Globus pallidus (tissue), 1 donor: ENCODE data around the gene LRRC3C.
A peak's percentile ranks its signal among the peaks of the same experiment; 100 is the strongest.
"Not testable (repeated sequence)": the region's sequence is repeated elsewhere in the genome, so short reads cannot be mapped to it uniquely, and the experiment has no call there.

Source experiments
- DNase-seq: peaks from one replicate; pipeline ENCODE4 v3.0.0-alpha.2; 2015; ENCODE audit warnings: low spot score

LRRC3C gene

DNA sequence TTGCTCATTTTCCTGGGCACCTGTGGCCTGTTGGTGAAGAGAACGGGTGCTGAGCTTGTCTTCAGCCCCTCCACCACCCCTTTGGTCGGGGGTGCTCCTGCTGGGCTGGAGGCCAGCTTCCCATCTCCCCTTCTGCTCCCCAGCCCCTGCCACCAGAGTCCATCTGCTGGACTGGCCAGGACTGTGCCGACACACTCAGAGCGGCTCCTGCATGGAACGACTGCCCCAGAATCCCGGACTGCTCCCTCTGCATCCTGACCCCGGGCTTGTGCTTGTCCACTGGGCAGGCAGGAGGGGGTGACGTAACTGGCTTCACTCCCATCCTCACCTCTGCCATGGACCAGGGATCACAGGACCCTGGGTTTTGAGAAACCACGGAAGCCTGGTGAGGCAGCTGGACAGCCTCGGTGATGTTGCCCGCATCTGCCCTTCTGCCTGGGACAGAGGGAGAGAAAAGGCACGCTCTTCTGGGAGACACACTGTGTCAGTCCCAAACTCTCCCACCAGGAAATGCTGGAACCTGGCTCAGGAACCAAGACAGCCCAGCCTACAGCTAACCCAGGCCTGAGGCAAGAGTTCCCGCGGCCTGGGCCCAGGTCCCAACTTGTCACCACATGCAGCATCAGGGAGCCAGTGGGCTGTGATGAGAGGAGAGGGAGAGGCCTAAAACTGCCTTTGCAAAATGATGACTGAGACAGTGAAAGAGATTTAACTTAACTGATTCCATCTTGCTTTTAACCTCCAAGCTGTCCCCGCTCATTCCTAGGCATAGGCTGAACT, 19.2 kb downstream of the LRRC3C start:
- no peak for DNase-seq

DNA sequence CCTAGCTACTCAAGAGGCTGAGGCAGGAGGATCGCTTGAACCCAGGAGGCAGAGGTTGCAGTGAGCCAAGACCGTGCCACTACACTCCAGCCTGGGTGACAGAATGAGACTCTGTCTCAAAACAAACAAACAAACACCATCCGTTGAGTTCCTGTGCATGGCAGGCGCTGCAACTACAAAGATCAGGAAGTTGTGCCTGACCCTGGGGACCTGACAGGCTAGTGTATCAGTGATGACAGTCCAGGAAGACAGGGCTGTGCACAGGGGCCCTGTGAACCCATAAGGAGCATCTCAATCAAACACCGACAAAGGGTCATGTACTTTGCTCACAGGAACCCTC, 20.9 kb downstream of the LRRC3C start:
- DNase-seq = not testable (repeated sequence)

DNA sequence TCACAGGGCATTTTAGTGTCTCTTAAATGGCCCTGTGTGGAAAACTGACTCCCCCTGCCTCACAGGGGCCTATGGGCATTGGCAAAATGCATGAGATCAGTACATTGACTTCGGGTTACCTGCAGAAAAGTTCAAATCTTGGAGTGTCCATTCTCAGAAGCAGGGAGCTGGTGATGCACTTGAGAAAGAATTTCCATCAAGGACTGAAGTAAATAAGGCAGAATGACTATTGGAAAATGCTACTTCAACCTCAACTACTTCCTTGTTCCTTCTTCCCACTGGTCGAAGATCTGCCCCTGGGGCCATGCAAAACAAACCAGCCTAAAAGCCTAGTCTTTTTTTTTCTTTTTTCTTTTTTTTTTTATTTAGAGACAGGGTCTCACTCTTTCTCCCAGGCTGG, 21.5 kb downstream of the LRRC3C start:
- DNase-seq = no peak

DNA sequence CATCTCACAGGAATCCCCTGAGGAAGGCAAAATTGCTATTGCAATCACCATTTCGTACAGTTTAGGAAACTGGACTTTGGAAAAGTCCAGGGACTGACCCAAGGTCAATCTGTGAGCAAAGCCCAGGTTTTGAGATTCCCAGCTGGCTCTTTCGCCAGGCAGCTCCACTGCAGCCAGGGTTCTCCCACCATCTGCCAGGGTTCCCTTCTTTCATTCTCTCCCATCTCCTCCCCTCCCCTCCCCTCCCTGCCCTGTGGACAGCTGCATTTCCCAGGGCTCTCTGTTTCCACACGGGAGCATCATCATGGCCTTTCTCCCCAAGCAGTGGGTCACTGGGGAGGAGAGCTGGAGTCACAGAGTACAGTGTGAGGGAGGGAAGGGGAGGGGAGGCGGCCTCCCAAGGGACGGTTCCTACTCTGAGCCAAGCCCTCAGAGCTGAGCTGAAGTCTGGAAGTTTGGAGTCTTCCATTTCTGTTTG, 23.4 kb downstream of the LRRC3C start:
- no peak for DNase-seq

DNA sequence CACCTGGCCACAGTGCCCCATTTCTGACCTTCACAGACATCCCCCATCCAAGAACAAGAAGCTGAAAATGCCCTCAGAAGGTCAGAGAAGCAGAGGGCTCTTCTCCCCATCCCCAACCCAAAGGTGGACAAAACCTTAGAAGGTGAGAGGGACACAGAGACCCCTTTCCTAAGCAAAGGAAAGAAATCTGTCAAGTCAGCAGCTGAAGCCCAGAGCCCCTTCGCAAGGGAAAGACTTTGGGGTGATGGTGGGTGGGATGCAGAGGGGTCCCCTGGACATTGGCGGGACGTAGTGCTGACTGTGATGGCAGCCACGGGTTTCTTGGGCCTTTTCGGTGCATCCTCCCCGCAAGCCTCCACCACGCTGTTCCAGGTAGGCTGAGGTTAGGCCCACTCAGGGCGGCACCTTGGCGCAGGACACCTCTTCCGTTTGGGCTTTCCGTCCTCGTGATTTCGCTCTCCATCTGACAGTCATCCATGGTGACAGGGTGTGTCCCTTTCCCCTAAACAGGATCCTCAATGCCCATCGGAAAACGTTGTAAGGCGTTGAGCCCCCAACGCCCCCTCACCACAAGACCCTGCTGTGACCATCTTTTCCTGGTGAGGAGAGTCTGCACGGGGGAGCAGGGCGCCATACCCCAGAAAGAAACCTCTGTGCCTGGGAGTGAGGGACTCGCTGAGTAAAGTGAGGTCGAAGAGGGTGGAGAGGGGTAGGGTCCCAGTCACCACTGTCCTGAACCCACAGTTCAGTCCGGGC, 24.6 kb downstream of the LRRC3C start:
- DNase-seq = no peak

DNA sequence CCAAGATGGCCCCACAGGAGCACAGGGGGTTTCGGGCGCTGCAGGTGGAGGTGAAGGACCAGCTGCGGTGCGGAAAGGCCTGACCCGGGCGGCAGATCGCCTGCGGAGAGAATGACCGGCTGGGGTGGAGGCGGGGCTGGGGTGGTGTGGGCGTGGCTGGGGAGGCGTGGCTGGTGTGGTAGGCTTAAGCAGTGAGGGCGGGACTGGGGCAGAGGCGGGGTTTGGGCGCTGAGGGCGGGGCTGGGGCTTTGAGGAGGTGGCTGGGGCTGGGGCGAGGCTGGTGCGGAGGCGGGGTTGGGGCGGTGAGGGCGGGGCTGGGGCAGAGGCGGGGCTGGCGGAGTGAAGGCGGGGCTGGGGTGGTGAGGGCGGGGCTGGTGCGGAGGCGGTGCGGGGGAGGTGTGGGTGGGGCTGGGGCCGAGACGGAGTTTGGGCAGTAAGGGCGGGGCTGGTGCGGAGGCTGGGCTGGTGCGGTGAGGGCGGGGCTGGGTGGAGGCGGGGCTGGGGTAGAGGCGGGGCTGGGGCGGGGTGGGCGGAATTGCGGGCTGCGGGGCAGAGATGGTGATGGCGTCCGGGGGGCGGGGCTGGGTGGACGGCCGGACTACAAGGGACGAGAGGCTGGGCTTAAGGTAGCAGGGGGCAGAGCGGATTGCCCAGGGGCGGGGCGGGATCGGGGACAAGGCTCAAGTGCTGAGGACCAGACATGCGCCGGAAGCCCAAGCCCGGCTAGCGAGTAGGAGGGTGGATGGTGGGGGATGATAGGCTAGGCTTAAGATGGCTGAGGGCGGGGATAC, 25.3 kb downstream of the LRRC3C start:
- DNase-seq = peak; percentile 97

DNA sequence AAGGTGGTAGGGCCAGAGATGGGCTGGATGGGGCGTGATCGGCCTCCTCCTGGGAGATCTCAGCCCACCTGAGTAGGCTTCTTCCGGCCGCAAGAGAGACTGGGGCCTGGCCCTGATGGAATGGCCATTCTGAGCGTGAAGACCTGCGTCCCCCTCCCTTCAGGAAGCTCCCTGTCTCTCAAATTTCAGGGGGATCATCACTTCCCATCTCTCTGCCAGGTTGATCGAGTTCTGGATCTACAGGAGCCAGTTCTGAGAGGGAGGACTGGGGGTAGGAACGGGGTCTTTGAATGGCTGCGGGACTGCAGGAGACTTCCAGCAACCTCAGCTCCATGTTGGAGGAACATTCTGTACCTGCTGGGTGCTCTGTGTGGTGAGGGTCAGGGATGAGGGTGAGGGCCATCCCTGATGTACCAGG, 25.9 kb downstream of the LRRC3C start:
- DNase-seq = no peak

DNA sequence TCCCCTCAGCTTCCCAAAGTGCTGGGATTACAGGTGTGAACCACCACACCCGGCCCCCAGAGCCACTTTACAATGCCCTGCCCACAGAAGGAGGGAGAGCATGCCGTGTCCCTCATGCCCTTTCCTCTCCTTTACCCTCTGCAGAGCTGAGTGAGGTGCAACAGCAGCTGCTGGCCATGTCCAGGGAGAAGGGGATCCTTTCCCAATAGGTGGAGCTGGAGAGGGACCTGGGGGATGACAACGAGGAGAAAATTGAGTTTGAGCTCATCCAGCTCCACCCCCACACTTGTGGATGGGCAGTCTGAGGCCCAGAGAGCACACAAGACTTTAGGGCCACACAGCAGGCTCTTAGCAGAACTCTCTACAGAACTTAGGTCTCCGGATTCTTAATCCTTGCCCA, 27.3 kb downstream of the LRRC3C start:
- no peak for DNase-seq

DNA sequence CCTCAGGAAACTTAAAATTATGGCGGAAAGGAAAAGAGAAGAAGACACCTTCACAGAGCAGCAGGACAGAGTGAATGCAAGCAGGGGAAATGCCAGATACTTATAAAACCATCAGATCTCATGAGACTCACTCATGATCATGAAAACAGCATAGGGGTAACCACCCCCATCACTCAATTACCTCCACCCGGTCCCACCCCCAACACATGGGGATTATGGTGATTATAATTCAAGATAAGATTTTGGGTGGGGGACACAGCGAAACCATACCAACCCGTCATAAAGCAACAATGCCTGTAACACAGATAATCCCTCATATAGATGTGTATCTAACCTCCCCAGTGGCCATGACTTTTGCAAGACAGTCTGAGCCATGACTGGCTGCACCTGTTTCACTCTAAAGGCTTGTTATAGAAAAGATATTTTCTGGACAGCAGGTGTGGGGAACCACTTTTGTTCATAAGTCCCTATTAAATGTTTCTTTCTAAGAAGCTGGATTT, 28.2 kb downstream of the LRRC3C start:
- DNase-seq = no peak

DNA sequence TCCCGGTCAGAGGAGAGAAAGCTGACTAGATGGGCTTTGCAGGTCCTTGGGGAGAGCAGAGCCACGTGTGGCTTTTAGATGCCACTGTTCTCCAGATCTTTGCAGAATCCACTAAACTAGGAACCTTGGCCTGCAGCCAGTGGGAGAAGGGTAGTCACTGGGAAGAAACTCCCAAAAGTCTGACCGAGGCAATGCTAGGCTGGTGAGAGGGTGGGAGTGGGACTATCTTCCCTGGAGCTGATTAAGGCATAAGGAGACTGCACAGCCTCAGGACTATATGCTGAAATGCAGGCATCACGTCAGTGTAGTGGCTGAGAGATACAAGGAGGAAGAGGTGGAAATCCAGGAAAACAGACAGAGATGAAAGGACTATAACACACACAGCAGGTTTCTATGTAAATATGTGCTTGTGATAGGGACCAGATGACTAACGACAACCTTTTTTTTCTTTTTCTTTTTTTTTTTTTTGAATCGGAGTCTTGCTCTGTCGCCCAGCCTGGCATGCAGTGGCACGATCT, 33.1 kb downstream of the LRRC3C start:
- no peak for DNase-seq

DNA sequence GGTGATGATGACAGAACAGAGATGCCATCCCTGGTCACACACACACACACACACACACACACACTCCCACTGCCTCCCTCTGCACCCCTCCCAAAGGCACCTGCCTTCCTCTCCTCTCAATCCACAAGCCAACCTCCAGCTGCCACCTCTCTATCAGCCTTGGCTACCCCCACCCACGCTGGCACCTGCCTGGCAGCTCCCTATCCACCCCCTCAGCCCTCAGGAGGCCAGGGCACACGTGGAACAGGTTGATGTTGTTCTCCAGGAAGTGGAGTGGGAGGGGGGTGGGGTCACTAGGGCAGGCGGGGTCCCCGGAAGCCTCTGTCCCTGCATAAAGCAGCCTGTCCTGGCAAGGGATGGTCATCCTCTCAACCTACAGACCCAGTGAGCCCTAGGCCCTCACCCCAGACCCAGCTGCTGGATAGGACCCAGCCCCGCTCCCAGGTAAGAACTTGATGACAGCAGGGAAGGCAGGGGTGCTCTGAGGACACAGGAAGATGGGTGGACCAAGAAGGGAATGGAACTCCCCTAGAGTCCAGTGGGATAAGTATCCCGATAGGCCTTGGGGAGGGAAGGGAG, 35.2 kb downstream of the LRRC3C start, which contains the start of gene GSDMA:
GSDMA (plus strand) TSS at position 363 of the 579 bp plus-strand sequence. CDS start 2,684 bp downstream, outside the sequence.
- DNase-seq = no peak

DNA sequence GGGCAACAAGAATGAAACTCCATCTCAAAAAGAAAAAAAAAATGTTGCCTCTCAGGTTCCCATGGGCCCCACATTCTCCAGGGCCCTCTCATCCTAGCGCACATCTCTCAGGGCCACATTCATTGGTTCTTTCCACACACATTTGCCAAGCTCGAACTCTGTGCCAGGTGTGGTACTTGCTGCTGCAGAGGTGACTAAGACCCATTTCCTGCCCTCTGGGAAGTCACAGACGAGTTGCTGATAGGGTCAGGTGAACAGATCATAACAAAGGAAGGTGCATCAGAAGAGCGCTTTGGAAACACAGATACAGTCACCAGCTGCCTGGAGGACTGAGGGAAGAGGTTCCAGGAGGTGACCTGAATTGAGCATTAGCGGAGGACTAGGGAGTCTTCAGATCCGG, 36.3 kb downstream of the LRRC3C start:
- DNase-seq = no peak

DNA sequence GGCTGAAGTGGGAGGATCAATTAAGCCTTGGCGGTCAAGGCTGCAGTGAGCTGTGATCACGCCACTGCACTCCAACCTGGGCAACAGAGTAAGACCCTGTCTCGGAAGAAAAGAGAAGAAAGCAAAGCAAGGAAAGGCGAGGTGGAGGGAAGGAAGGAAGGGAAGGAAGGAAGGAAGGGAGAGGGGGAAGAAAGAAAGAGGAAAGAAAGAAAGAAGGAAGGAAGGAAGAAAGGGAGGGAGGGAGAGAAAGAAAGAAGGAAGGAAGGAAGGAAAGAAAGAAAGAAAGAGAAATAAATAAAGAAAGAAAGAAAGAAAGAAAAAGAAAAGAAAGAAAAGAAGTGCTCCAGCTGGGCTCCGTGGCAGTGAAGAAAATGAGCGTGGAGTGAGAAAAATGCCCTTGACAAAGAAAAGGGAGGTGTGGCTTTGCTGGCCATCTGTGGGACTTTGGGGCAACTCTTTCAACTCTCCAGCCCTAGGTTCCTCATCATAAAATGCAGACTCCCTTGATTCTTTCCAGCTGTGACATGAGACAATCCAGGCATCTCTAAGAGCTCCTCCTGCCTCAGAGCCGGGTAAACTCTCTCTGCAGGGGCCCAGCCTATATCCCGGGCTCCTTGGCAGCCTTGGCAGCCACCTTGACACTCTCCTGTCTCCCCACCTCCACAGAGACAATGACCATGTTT, 37.6 kb downstream of the LRRC3C start:
- no peak for DNase-seq

DNA sequence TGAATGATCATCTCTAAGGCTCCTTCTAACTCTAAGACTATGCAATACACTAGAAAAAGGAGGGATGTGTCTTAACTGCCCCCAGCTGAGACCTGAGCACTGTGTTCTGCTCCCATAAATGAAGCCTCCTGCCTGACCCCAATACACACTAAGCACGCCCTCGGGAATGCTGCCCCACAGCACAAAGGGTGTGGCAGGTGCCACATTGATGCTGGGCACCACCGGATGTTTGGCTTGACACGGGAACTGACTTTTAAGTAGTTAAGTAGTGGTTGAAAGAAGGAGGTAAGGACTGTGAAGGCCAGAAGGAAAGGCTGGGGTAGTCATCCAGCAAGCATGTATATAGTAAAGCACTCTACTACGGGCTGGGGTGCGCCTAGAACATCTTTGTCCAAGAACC, 39.2 kb downstream of the LRRC3C start:
- DNase-seq = no peak

DNA sequence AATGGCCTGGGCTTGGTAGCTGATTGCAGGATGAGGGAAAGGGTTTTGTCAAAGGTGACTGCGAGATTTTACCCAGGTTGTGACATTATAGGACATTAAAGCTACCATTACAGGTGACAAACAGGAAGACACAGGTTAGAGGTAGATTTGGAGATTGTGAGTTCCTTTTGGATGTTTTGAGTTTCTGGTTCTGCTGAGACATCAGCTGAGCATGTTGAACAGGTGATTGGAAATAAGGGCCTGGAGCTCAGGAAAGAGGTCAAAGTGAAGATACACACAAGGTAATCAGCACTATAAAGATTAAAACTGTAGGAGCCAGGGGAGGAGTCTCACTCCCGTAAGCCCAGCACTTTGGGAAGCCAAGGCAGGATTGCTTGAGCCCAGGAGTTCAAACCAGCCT, 41.2 kb downstream of the LRRC3C start:
- no peak for DNase-seq

DNA sequence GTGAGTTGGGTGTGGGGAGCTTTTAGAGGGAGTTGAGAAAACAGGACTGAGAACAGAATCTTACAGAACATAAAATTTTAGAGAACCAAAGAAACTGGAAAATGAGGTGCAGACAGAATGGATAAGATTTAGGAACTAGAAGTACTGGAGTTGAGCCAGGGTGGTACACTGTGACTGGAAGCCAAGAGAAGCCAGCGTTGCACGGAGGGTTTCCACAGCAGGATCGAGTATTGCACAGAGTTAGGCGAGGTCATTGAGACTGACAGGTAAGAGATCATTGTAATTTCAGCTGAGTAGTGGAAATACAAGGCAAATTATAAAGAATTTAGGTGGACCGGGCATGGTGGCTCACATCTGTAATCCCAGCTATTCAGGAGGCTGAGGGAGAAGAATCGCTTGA, 41.8 kb downstream of the LRRC3C start:
- no peak for DNase-seq

DNA sequence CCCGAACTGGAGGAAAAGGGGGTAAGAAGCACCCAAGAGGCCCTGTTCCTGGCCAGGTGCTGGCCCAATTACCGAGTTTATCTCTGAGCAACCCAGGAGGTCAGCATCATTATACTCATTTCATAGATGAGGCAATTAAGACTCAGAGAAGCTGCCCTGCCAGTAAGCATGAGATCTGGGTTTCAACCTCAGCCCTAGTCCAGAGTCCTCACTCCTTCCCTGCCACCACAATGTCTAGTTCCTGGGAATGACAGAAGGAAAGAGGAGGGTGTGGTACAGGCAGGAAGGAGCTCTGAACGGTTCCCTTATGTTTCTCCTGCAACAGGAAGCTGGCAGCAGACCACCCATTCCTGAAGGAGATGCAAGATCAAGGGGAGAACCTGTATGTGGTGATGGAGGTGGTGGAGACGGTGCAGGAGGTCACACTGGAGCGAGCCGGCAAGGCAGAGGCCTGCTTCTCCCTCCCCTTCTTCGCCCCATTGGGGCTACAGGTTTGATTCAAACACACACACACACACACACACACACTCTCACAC, 42.7 kb downstream of the LRRC3C start:
- no peak for DNase-seq

DNA sequence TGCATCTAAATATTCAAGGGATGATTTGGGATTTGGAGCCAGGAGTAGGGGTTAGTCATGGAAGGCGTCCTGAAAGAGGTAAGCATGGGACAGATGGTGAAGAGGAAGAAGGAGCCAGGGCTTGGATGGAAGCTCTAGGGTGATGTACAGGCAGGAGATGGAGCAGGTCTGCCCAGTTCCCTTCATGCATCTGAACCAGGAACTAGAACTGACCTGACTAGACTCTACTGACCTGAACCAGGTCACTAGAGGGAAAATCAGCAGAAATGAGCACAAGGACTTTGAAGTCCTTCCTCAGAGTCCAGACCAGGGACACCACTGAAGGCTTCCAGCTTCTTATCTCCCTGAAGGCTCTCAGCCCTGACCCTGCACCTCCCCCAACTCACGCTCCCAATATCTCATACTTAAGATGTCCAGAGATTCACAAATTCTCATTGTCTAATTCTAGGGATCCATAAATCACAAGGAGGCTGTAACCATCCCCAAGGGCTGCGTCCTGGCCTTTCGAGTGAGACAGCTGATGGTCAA, 43.6 kb downstream of the LRRC3C start:
- DNase-seq = no peak

DNA sequence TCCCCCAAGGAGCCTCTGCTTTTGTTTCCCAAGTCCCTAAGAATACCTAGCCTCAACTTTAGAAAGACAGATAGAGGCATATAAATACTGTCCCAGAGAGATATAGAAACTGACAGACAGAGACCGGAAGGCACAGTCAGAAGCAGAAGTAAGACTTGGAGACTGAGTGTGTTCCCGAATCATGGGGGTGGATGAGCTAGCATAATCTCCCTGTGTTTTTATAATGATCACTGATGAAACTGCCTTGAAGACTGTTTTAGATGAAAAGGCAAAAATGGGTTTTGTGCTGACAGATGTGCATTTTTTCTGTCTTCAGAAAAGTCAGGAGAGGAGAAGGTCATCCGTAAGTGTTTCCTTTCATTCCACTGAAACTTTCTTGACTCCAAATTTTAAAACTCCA, 44.7 kb downstream of the LRRC3C start:
- DNase-seq = no peak

DNA sequence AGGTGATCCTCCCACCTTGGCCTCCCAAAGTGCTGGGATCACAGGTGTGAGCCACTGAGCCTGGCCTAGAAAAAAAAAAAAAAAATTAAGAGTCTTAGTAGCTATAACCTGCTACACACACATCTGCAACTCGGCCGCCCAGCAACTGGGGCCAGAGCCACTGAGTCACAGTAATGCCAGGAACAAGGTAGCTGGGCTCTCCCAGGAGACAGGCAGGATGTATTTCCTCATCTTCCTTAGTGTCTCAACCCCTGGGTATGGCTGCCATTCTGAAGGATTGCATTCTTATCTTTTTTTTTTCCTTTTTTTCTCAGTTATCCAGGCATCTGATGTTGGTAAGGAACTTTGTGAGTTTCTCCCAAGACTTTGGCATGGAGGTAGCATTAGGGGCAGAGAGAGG, 46.0 kb downstream of the LRRC3C start:
- DNase-seq = no peak

DNA sequence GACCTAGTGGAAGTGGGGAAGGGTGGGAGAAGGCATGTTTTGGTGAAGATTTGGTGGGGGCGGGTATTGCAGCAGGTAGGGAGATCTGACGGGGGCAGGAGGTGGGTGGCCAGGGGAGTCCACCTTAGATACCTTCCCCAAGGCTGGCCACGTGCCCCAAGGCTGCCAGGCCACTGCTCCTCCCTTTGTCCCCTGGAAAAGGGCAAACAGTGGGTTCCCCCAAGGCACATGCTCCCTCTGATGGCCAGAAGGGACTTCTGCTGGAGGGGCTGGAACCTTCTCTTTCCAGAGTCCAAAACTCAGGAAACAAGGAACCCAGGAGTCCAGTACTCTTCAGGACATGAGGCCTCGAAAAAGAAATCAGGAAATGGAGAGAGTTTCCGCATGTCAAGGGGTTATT, 46.9 kb downstream of the LRRC3C start:
- no peak for DNase-seq
